Lower lobe of right lung (tissue), 2 donors: ENCODE measurements around the gene CDH23. TPM values are rescaled to one million over a fixed set of nuclear protein-coding genes. Genes with fewer than 3 reads are reported as not detected.
A peak's percentile ranks its signal among the peaks of the same experiment; 100 is the strongest.

Experiments used
- ATAC-seq, 2 donors: fragments of 200-7000 bp; cut with Tn5 transposase; one replicate each; pipeline ENCODE4 v1.9.1; 2020 to 2022; ENCODE audit warnings: mild to moderate bottlenecking in 2 of 2, moderate library complexity in 2 of 2
- DNase-seq: peaks from one replicate; pipeline ENCODE4 v3.0.0-alpha.2; 2020
- H3K27ac ChIP-seq: fragments of 200-600 bp; one replicate; pipeline ENCODE4 v1.8.0; 2022
- H3K27me3 ChIP-seq: fragments of 200-600 bp; one replicate; pipeline ENCODE4 v1.8.0; 2022; ENCODE audit warnings: low read depth
- H3K36me3 ChIP-seq: fragments of 200-600 bp; one replicate; pipeline ENCODE4 v1.8.0; 2022; ENCODE audit warnings: mild to moderate bottlenecking
- H3K4me1 ChIP-seq: fragments of 200-600 bp; one replicate; pipeline ENCODE4 v1.8.0; 2022
- H3K4me3 ChIP-seq: fragments of 200-600 bp; one replicate; pipeline ENCODE4 v1.8.0; 2022; ENCODE audit warnings: mild to moderate bottlenecking
- H3K9me3 ChIP-seq: fragments of 200-600 bp; one replicate; pipeline ENCODE4 v1.8.0; 2022
- CTCF ChIP-seq: fragments of 200-600 bp; IDR thresholded peaks from one replicate; pipeline ENCODE4 v1.8.0; 2022; ENCODE audit warnings: antibody characterized with exemption, mild to moderate bottlenecking
- intact Hi-C: fragments of 100-400 bp; cut with DNase I; formaldehyde crosslinking; loops from one replicate; pipeline ENCODE4 v1.11.0; 2022
- total RNA-seq: library from RNA; stranded (reverse); fragmentation: NEBNext Ultra II Directional; extraction: Animal tissue kit (Norgen Biotek cat#: 25700); gene quantifications from one replicate; pipeline ENCODE4 v1.2.1, GENCODE V29; 2021
- donor health status: DM: no; HTN: yes; CAD: no; lungs with severe emphysema.

The CDH23 gene
- total RNA-seq, 1 donor from 2014 or later = 9.4 TPM

- intact Hi-C loops = no loop called here
- Histone ChIP-seq H3K4me1 (no peaks in the 10 kb centered on the region), H3K27me3 (no peaks in the 10 kb centered on the region), H3K36me3 (no peaks in the 10 kb centered on the region), H3K4me3 (no peak overlapping the region), H3K9me3 (no peaks in the 10 kb centered on the region), H3K27ac (no peak overlapping the region)
- ATAC-seq = no peak
- no peak for TF ChIP-seq CTCF
- DNase-seq = no peak
Measured at GRCh38 chr10:71605263-71605962, 208.7 kb downstream of the CDH23 start.

GRCh38 chr10:71606257-71607081, 209.7 kb downstream of the CDH23 start:
- no peaks in the 10 kb centered on the region for H3K4me1 ChIP-seq
- intact Hi-C loops = no loop called here
- no peak for ATAC-seq
- H3K27me3 ChIP-seq = no peaks in the 10 kb centered on the region
- TF ChIP-seq CTCF = no peak
- no peak for DNase-seq
- no peak overlapping the region for H3K27ac ChIP-seq
- H3K36me3 ChIP-seq = no peaks in the 10 kb centered on the region
- H3K4me3 ChIP-seq = no peak overlapping the region
- no peaks in the 10 kb centered on the region for H3K9me3 ChIP-seq

DNA sequence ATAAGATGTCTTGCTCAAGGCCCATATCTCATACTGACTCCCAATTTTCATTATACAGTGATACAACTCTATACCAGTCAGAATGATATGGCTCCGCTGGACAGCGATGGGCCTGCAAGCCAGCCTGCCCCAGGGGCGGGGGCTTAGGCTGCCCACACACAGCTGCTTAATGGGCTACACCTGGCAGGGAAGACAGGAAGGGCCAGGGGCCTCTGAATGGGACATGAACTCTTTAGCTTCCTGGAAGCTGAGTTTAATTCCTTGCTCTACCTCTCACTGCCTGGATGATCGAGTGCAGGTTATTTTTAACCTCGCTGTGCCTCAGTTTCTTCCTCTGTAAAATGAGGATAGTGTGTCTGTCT, 210.3 kb downstream of the CDH23 start:
- Histone ChIP-seq H3K27ac (no peak overlapping the region), H3K4me1 (no peaks in the 10 kb centered on the region), H3K27me3 (no peaks in the 10 kb centered on the region), H3K4me3 (no peak overlapping the region), H3K9me3 (no peaks in the 10 kb centered on the region), H3K36me3 (no peaks in the 10 kb centered on the region)
- ATAC-seq (no peak), DNase-seq (no peak)
- intact Hi-C loops = no loop called here
- no peak for TF ChIP-seq CTCF

- Histone ChIP-seq H3K27ac (no peak overlapping the region), H3K9me3 (no peaks in the 10 kb centered on the region), H3K27me3 (no peaks in the 10 kb centered on the region), H3K36me3 (no peaks in the 10 kb centered on the region), H3K4me1 (peaks cover 14% of the 10 kb centered on the region), H3K4me3 (no peak overlapping the region)
- peak; percentile 65 for TF ChIP-seq CTCF
- peak; percentile 64 to 69 for ATAC-seq
- intact Hi-C loops = no loop called here
- peak; percentile 88 for DNase-seq
Measured at GRCh38 chr10:71608819-71609768, 212.4 kb downstream of the CDH23 start.

- no peak for TF ChIP-seq CTCF
- DNase-seq = no peak
- Histone ChIP-seq H3K4me3 (no peak overlapping the region), H3K9me3 (no peaks in the 10 kb centered on the region), H3K36me3 (no peaks in the 10 kb centered on the region), H3K4me1 (peaks cover 14% of the 10 kb centered on the region), H3K27ac (no peak overlapping the region), H3K27me3 (no peaks in the 10 kb centered on the region)
- ATAC-seq = no peak
- intact Hi-C loops = no loop called here
Measured at GRCh38 chr10:71610651-71611050, 213.9 kb downstream of the CDH23 start.
